Transverse colon (tissue), 4 donors: Measurements from ENCODE around the gene BET1L.

Experiments used
- POLR2A ChIP-seq: fragments of 450-650 bp; IDR thresholded peaks from one replicate; pipeline ENCODE4 v1.6.1; 2016; ENCODE audit warnings: antibody characterized with exemption, mild to moderate bottlenecking, moderate library complexity
- POLR2AphosphoS5 ChIP-seq, 3 donors: sonication (generic); formaldehyde crosslinking; IDR thresholded peaks; one replicate each; pipeline ENCODE4 v1.6.1; 2016; ENCODE audit warnings: antibody characterized with exemption in 3 of 3
- TF ChIP-seq, protein P1 (sequence below), 5 experiments: fragments of 200-600 bp in 3 of 5; fragments of 450-650 bp in 2 of 5; sonication (generic) in 3 of 5; IDR thresholded peaks; 1 replicate in 2 of 5; 2 replicates in 3 of 5; pipeline ENCODE4 v1.5.1; 2016 to 2017; ENCODE audit warnings: antibody characterized with exemption in 5 of 5, inconsistent platforms in 3 of 5, mild to moderate bottlenecking in 2 of 5, moderate library complexity in 1 of 5

DNA sequence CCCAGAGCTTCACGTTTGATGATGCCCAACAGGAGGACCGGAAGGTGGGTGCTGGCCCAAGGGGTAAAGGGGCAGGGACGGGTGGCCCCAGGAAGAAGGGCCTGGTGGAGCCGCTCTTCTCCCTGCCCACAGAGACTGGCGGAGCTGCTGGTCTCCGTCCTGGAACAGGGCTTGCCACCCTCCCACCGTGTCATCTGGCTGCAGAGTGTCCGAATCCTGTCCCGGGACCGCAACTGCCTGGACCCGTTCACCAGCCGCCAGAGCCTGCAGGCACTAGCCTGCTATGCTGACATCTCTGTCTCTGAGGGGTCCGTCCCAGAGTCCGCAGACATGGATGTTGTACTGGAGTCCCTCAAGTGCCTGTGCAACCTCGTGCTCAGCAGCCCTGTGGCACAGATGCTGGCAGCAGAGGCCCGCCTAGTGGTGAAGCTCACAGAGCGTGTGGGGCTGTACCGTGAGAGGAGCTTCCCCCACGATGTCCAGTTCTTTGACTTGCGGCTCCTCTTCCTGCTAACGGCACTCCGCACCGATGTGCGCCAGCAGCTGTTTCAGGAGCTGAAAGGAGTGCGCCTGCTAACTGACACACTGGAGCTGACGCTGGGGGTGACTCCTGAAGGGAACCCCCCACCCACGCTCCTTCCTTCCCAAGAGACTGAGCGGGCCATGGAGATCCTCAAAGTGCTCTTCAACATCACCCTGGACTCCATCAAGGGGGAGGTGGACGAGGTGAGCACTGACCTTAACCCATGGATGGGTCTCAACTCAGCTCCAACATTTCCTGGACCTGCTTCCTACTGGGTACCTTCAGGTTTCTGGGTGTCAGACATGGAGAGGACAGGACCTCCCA is 2.3 kb upstream of the BET1L start:
- TF ChIP-seq, protein P1, sequence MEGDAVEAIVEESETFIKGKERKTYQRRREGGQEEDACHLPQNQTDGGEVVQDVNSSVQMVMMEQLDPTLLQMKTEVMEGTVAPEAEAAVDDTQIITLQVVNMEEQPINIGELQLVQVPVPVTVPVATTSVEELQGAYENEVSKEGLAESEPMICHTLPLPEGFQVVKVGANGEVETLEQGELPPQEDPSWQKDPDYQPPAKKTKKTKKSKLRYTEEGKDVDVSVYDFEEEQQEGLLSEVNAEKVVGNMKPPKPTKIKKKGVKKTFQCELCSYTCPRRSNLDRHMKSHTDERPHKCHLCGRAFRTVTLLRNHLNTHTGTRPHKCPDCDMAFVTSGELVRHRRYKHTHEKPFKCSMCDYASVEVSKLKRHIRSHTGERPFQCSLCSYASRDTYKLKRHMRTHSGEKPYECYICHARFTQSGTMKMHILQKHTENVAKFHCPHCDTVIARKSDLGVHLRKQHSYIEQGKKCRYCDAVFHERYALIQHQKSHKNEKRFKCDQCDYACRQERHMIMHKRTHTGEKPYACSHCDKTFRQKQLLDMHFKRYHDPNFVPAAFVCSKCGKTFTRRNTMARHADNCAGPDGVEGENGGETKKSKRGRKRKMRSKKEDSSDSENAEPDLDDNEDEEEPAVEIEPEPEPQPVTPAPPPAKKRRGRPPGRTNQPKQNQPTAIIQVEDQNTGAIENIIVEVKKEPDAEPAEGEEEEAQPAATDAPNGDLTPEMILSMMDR (IDR thresholded peaks at IDR 0.05): no peak
- TF ChIP-seq POLR2A (no peak), POLR2AphosphoS5 (IDR thresholded peaks at IDR 0.05) (no peak)
